ENCODE measurements around the gene COL6A2. TPM values are rescaled to one million over a fixed set of nuclear protein-coding genes. Genes with fewer than 3 reads are reported as not detected.

Gene COL6A2
- total and polyA plus RNA-seq, 2 of the 13 experiments (the other 11 are each of a cell fraction or from before 2014, with no cell fraction given), result 0.07 to 0.41 TPM

DNA sequence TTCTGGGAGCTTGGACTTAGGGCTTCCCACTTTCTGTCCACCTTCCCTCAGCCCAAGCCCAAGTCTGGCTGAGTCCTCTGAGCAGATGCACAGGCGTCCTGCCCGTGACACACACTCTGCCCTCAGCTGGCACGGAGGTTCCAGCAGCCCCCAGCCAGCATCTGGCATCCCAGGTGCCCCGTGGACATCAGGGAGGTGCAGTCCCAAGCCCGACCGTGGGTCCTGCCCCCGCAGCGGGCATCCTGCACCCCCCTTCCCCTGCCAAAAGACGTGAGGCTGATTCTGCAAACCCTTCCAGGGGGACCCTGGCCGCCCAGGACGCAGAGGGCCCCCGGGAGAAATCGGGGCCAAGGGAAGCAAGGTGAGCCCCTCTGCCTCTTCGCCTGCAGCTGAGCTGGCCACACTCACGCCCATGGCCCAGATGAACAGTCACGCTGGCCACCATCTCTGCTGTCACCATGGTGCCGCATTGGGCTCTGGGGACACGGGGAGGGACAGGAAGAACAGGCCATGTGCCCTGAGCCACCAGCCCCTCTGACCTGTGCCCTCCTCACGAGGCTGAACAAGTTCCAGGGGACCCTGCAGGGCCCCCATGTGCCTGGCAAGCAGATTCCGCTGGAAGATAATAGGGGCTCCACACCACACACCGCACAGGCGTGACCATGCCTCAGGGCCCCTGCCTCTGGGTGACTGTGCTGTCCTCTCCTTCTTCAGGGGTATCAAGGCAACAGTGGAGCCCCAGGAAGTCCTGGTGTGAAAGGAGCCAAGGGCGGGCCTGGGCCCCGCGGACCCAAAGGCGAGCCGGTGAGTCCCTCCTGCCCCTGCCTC lies 20.6 kb downstream of the COL6A2 start:
- intact Hi-C loops (cut with micrococcal nuclease; ENCODE audit: unreplicated experiment) (no loop called here), in situ Hi-C loops (cut with HindIII; ENCODE audit: extremely low pct_ligation_motif_present, low pct_unique_long_range_greater_than_20kb) (no loop called here)
- no peaks in the 10 kb centered on the region for H3K79me2 ChIP-seq (ENCODE audit: insufficient read depth, low read length)
- no peak overlapping the region for H3K4me3 ChIP-seq (replicated peaks in 1 of 3; ENCODE audit: insufficient read depth in 1 of 3, low read depth in 2 of 3, low read length in 3 of 3)
- H2AFZ ChIP-seq (ENCODE audit: low read length), result no peak overlapping the region
- BruUV-seq (replicated peaks), result no TSS peak
- DNase-seq (ENCODE audit: low spot score) (no peak), FAIRE-seq (no peak), ATAC-seq (no peak)
- H3K9me3 ChIP-seq (ENCODE audit: low read length), result peaks cover 5% of the 10 kb centered on the region; the same call in 1 of the 2 replicates
- no peak overlapping the region for H3K4me2 ChIP-seq (ENCODE audit: low read depth, low read length)
- no peaks in the 10 kb centered on the region for H3K36me3 ChIP-seq (replicated peaks in 1 of 2; ENCODE audit: control insufficient read depth in 1 of 2, insufficient read depth in 2 of 2, low read length in 2 of 2)
- no peak overlapping the region for H3K9ac ChIP-seq (ENCODE audit: insufficient read depth, low read depth, low read length)
- H4K20me1 ChIP-seq (ENCODE audit: insufficient read depth, low read length), result no peaks in the 10 kb centered on the region
- TF ChIP-seq, protein P1, sequence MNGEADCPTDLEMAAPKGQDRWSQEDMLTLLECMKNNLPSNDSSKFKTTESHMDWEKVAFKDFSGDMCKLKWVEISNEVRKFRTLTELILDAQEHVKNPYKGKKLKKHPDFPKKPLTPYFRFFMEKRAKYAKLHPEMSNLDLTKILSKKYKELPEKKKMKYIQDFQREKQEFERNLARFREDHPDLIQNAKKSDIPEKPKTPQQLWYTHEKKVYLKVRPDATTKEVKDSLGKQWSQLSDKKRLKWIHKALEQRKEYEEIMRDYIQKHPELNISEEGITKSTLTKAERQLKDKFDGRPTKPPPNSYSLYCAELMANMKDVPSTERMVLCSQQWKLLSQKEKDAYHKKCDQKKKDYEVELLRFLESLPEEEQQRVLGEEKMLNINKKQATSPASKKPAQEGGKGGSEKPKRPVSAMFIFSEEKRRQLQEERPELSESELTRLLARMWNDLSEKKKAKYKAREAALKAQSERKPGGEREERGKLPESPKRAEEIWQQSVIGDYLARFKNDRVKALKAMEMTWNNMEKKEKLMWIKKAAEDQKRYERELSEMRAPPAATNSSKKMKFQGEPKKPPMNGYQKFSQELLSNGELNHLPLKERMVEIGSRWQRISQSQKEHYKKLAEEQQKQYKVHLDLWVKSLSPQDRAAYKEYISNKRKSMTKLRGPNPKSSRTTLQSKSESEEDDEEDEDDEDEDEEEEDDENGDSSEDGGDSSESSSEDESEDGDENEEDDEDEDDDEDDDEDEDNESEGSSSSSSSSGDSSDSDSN (CRISPR knock-in tag; IDR thresholded peaks at IDR 0.05), result no peak
- TF ChIP-seq, protein P2, sequence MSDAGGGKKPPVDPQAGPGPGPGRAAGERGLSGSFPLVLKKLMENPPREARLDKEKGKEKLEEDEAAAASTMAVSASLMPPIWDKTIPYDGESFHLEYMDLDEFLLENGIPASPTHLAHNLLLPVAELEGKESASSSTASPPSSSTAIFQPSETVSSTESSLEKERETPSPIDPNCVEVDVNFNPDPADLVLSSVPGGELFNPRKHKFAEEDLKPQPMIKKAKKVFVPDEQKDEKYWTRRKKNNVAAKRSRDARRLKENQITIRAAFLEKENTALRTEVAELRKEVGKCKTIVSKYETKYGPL (CRISPR knock-in tag; IDR thresholded peaks at IDR 0.05), result no peak
- no peak for TF ChIP-seq REXO4 (CRISPR knock-in tag; IDR thresholded peaks at IDR 0.05; ENCODE audit: borderline replicate concordance)
- TF ChIP-seq, protein P3, sequence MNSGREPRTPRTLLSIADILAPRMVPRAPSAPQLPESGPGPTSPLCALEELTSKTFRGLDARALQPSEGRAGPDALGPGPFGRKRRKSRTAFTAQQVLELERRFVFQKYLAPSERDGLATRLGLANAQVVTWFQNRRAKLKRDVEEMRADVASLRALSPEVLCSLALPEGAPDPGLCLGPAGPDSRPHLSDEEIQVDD (CRISPR knock-in tag; IDR thresholded peaks at IDR 0.05; ENCODE audit: borderline replicate concordance), result no peak
- TF ChIP-seq ZNF121 (CRISPR knock-in tag; IDR thresholded peaks at IDR 0.05), result no peak
- TF ChIP-seq, protein P4, sequence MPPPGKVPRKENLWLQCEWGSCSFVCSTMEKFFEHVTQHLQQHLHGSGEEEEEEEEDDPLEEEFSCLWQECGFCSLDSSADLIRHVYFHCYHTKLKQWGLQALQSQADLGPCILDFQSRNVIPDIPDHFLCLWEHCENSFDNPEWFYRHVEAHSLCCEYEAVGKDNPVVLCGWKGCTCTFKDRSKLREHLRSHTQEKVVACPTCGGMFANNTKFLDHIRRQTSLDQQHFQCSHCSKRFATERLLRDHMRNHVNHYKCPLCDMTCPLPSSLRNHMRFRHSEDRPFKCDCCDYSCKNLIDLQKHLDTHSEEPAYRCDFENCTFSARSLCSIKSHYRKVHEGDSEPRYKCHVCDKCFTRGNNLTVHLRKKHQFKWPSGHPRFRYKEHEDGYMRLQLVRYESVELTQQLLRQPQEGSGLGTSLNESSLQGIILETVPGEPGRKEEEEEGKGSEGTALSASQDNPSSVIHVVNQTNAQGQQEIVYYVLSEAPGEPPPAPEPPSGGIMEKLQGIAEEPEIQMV (CRISPR knock-in tag; IDR thresholded peaks at IDR 0.05; ENCODE audit: low read depth), result no peak
- TF ChIP-seq, protein P5, sequence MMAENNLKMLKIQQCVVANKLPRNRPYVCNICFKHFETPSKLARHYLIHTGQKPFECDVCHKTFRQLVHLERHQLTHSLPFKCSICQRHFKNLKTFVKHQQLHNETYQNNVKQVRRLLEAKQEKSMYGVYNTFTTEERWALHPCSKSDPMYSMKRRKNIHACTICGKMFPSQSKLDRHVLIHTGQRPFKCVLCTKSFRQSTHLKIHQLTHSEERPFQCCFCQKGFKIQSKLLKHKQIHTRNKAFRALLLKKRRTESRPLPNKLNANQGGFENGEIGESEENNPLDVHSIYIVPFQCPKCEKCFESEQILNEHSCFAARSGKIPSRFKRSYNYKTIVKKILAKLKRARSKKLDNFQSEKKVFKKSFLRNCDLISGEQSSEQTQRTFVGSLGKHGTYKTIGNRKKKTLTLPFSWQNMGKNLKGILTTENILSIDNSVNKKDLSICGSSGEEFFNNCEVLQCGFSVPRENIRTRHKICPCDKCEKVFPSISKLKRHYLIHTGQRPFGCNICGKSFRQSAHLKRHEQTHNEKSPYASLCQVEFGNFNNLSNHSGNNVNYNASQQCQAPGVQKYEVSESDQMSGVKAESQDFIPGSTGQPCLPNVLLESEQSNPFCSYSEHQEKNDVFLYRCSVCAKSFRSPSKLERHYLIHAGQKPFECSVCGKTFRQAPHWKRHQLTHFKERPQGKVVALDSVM (CRISPR knock-in tag; IDR thresholded peaks at IDR 0.05), result no peak
- no peak for TF ChIP-seq ERF (CRISPR knock-in tag; IDR thresholded peaks at IDR 0.05)
- TF ChIP-seq, protein P6, sequence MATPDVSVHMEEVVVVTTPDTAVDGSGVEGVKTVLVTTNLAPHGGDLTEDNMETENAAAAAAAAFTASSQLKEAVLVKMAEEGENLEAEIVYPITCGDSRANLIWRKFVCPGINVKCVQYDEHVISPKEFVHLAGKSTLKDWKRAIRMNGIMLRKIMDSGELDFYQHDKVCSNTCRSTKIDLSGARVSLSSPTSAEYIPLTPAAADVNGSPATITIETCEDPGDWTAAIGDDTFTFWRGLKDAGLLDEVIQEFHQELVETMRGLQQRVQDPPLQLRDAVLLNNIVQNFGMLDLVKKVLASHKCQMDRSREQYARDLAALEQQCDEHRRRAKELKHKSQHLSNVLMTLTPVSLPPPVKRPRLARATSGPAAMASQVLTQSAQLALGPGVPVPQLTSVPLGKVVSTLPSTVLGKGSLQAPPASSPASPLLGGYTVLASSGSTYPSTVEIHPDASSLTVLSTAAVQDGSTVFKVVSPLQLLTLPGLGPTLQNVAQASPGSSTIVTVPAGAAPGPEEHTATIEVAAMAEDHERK (CRISPR knock-in tag; IDR thresholded peaks at IDR 0.05; ENCODE audit: low read depth), result no peak
- TF ChIP-seq ZSCAN20 (CRISPR knock-in tag; IDR thresholded peaks at IDR 0.05; ENCODE audit: borderline replicate concordance), result no peak
- TF ChIP-seq, protein P7, sequence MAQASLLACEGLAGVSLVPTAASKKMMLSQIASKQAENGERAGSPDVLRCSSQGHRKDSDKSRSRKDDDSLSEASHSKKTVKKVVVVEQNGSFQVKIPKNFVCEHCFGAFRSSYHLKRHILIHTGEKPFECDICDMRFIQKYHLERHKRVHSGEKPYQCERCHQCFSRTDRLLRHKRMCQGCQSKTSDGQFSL (CRISPR knock-in tag; IDR thresholded peaks at IDR 0.05), result no peak
- no peak for TF ChIP-seq ARNTL (CRISPR knock-in tag; IDR thresholded peaks at IDR 0.05)
- H3K4me1 ChIP-seq (ENCODE audit: insufficient read depth, low read length), result no peaks in the 10 kb centered on the region
- CTCF ChIA-PET (ENCODE audit: low intra/inter-chr PET ratio, low total read pairs), result no interaction called here
- 48% methylated on average over 5 of the region's 27 CpGs for WGBS (ENCODE audit: low lambda C conversion rate)
- no peak overlapping the region for H3K27ac ChIP-seq (ENCODE audit: extremely low read length, insufficient read depth, low read length)
- POLR2A ChIA-PET, result no interaction called here
- H3K27me3 ChIP-seq (ENCODE audit: control insufficient read depth in 1 of 2, insufficient read depth in 2 of 2, low read length in 2 of 2), result peaks cover 5 to 33% of the 10 kb centered on the region in 2 experiments; a peak in 3 of 5 replicates
